ENCODE data around the gene TPST1. TPM values are rescaled to one million over a fixed set of nuclear protein-coding genes. Genes with fewer than 3 reads are reported as not detected.

The TPST1 gene
- total and polyA plus RNA-seq, 9 of the 15 experiments (the other 6 are each of a cell fraction or from before 2014, with no cell fraction given): 0.15 to 2.2 (median 0.53) TPM

DNA sequence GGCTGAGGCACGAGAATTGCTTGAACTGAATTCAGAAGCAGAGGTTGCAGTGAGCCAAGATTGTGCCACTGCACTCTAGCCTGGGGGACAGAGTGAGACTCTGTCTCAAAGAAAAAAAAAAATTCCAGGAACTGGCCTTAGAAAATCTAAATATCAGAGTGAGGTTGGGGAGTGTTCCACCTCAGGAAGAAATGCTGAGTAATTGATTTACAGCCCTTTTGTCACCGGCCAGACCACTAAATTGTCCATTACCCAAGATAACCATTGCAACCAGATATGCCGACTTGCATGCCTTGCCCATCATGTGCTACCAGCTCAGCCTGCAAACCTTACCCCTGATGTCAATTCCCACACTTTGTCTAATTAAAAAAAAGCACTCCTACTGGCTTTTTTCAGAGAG, 48.1 kb upstream of the TPST1 start (continued):
- TF ChIP-seq TAF1 (IDR thresholded peaks at IDR 0.05; ENCODE audit: control insufficient read depth, extremely low read depth, insufficient read depth, low read length, severe bottlenecking) (no peak), RFX1 (IDR thresholded peaks at IDR 0.05) (no peak), ZNF253 (CRISPR knock-in tag; conservative IDR thresholded peaks at IDR 0.05) (no peak), ZBTB11 (CRISPR knock-in tag; IDR thresholded peaks at IDR 0.05) (no peak), FOXO4 (CRISPR knock-in tag; IDR thresholded peaks at IDR 0.05) (no peak), ZKSCAN3 (CRISPR knock-in tag; IDR thresholded peaks at IDR 0.05) (no peak), SOX6 (IDR thresholded peaks at IDR 0.05) (peak; percentile 72), ZNF561 (CRISPR knock-in tag; conservative IDR thresholded peaks at IDR 0.05) (no peak), TRIM28 (IDR thresholded peaks at IDR 0.05) (no peak; the same call in 1 of the 2 replicates)
- TF ChIP-seq, protein P1, sequence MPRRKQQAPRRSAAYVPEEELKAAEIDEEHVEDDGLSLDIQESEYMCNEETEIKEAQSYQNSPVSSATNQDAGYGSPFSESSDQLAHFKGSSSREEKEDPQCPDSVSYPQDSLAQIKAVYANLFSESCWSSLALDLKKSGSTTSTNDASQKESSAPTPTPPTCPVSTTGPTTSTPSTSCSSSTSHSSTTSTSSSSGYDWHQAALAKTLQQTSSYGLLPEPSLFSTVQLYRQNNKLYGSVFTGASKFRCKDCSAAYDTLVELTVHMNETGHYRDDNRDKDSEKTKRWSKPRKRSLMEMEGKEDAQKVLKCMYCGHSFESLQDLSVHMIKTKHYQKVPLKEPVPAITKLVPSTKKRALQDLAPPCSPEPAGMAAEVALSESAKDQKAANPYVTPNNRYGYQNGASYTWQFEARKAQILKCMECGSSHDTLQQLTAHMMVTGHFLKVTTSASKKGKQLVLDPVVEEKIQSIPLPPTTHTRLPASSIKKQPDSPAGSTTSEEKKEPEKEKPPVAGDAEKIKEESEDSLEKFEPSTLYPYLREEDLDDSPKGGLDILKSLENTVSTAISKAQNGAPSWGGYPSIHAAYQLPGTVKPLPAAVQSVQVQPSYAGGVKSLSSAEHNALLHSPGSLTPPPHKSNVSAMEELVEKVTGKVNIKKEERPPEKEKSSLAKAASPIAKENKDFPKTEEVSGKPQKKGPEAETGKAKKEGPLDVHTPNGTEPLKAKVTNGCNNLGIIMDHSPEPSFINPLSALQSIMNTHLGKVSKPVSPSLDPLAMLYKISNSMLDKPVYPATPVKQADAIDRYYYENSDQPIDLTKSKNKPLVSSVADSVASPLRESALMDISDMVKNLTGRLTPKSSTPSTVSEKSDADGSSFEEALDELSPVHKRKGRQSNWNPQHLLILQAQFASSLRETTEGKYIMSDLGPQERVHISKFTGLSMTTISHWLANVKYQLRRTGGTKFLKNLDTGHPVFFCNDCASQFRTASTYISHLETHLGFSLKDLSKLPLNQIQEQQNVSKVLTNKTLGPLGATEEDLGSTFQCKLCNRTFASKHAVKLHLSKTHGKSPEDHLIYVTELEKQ (CRISPR knock-in tag; IDR thresholded peaks at IDR 0.05): no peak
- TF ChIP-seq, protein P2, sequence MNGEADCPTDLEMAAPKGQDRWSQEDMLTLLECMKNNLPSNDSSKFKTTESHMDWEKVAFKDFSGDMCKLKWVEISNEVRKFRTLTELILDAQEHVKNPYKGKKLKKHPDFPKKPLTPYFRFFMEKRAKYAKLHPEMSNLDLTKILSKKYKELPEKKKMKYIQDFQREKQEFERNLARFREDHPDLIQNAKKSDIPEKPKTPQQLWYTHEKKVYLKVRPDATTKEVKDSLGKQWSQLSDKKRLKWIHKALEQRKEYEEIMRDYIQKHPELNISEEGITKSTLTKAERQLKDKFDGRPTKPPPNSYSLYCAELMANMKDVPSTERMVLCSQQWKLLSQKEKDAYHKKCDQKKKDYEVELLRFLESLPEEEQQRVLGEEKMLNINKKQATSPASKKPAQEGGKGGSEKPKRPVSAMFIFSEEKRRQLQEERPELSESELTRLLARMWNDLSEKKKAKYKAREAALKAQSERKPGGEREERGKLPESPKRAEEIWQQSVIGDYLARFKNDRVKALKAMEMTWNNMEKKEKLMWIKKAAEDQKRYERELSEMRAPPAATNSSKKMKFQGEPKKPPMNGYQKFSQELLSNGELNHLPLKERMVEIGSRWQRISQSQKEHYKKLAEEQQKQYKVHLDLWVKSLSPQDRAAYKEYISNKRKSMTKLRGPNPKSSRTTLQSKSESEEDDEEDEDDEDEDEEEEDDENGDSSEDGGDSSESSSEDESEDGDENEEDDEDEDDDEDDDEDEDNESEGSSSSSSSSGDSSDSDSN (IDR thresholded peaks at IDR 0.05; ENCODE audit: borderline replicate concordance in 1 of 2, low read depth in 2 of 2, low read length in 2 of 2): no peak
- TF ChIP-seq, protein P3, sequence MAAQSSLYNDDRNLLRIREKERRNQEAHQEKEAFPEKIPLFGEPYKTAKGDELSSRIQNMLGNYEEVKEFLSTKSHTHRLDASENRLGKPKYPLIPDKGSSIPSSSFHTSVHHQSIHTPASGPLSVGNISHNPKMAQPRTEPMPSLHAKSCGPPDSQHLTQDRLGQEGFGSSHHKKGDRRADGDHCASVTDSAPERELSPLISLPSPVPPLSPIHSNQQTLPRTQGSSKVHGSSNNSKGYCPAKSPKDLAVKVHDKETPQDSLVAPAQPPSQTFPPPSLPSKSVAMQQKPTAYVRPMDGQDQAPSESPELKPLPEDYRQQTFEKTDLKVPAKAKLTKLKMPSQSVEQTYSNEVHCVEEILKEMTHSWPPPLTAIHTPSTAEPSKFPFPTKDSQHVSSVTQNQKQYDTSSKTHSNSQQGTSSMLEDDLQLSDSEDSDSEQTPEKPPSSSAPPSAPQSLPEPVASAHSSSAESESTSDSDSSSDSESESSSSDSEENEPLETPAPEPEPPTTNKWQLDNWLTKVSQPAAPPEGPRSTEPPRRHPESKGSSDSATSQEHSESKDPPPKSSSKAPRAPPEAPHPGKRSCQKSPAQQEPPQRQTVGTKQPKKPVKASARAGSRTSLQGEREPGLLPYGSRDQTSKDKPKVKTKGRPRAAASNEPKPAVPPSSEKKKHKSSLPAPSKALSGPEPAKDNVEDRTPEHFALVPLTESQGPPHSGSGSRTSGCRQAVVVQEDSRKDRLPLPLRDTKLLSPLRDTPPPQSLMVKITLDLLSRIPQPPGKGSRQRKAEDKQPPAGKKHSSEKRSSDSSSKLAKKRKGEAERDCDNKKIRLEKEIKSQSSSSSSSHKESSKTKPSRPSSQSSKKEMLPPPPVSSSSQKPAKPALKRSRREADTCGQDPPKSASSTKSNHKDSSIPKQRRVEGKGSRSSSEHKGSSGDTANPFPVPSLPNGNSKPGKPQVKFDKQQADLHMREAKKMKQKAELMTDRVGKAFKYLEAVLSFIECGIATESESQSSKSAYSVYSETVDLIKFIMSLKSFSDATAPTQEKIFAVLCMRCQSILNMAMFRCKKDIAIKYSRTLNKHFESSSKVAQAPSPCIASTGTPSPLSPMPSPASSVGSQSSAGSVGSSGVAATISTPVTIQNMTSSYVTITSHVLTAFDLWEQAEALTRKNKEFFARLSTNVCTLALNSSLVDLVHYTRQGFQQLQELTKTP (IDR thresholded peaks at IDR 0.05; ENCODE audit: low read depth in 1 of 2, partially characterized antibody in 2 of 2): no peak

Measured in K562 (cell line).